CD8-positive, alpha-beta memory T cell (primary cell): ENCODE measurements around the gene CACNA1C. TPM values are rescaled to one million over a fixed set of nuclear protein-coding genes. Genes with fewer than 3 reads are reported as not detected.

Source experiments
- CTCF ChIA-PET: fragments of 350-600 bp; sonication (Branson Sonifier 250); formaldehyde crosslinking; loops from one replicate; lab custom pipeline; 2021; ENCODE audit warnings: antibody characterized with exemption; lab: Charles Lee
- POLR2A ChIA-PET: fragments of 350-600 bp; sonication (Branson Sonifier 250); formaldehyde crosslinking; loops from one replicate; lab custom pipeline; 2021; ENCODE audit warnings: antibody characterized with exemption; lab: Charles Lee
- DNase-seq, 5 donors: peaks; one replicate each; pipeline versions ENCODE4 v3.0.0 to v3.0.0-alpha.2; 2020 to 2022; ENCODE audit warnings: mixed read lengths in 1 of 5
- H3K27ac ChIP-seq: one replicate; pipeline ENCODE4 v1.7.0; 2013; ENCODE audit warnings: low read depth, mild to moderate bottlenecking, low read length, moderate library complexity
- H3K27me3 ChIP-seq: 2 replicates; pipeline ENCODE4 v1.7.0; 2013; ENCODE audit warnings: low read length, mild to moderate bottlenecking; ENCODE audit not compliant: insufficient read depth, poor library complexity, severe bottlenecking
- H3K36me3 ChIP-seq: 2 replicates; pipeline ENCODE4 v1.7.0; 2013; ENCODE audit warnings: mild to moderate bottlenecking, low read length, moderate library complexity; ENCODE audit not compliant: insufficient read depth
- H3K4me1 ChIP-seq: 2 replicates; pipeline ENCODE4 v1.7.0; 2013; ENCODE audit warnings: mild to moderate bottlenecking, low read length, moderate library complexity; ENCODE audit not compliant: insufficient read depth
- H3K4me3 ChIP-seq: 2 replicates; pipeline ENCODE4 v1.7.0; 2013; ENCODE audit warnings: mild to moderate bottlenecking, low read length
- H3K9me3 ChIP-seq: 2 replicates; pipeline ENCODE4 v1.7.0; 2013; ENCODE audit warnings: mild to moderate bottlenecking, low read length
- H3K27ac Mint-ChIP-seq, 8 donors: one replicate each; pipeline ENCODE4 v1.8.0; 2020 to 2021; ENCODE audit warnings: mixed read lengths in 8 of 8, mild to moderate bottlenecking in 6 of 8, inconsistent platforms in 3 of 8, moderate library complexity in 3 of 8
- H3K27me3 Mint-ChIP-seq, 2 donors: one replicate each; pipeline ENCODE4 v1.8.0; 2020 to 2021; ENCODE audit warnings: mixed read lengths in 2 of 2, mild to moderate bottlenecking in 1 of 2, moderate library complexity in 1 of 2
- H3K36me3 Mint-ChIP-seq, 3 donors: one replicate each; pipeline ENCODE4 v1.8.0; 2020 to 2021; ENCODE audit warnings: mixed read lengths in 3 of 3, inconsistent platforms in 1 of 3, mild to moderate bottlenecking in 1 of 3
- H3K4me1 Mint-ChIP-seq, 3 donors: one replicate each; pipeline ENCODE4 v1.8.0; 2020 to 2021; ENCODE audit warnings: mixed read lengths in 3 of 3, inconsistent platforms in 1 of 3, mild to moderate bottlenecking in 1 of 3
- H3K4me3 Mint-ChIP-seq, 7 donors: one replicate each; pipeline ENCODE4 v1.8.0; 2020 to 2021; ENCODE audit warnings: mixed read lengths in 7 of 7, mild to moderate bottlenecking in 6 of 7, moderate library complexity in 4 of 7, inconsistent platforms in 2 of 7
- H3K9me3 Mint-ChIP-seq, 5 donors: one replicate each; pipeline ENCODE4 v1.8.0; 2020 to 2022; ENCODE audit warnings: mixed read lengths in 5 of 5, mild to moderate bottlenecking in 3 of 5, moderate library complexity in 2 of 5, inconsistent platforms in 1 of 5
- polyA plus RNA-seq: library from polyadenylated mRNA; unstranded; fragments of 300-500 nt; fragmentation: Illumina TruSeq; gene quantifications from one replicate; pipeline ENCODE4 v1.2.3, GENCODE V29; 2021
- total RNA-seq, 2 experiments: library from RNA; stranded (reverse); gene quantifications; one replicate each; pipeline ENCODE4 v1.2.3, GENCODE V29; 2021

CACNA1C gene
- total and polyA plus RNA-seq, 3 experiments from 2014 or later, result 0.04 to 0.10 (median 0.04) TPM

GRCh38 chr12:2277492-2278155, 224.8 kb downstream of the CACNA1C start:
- no peaks in the 10 kb centered on the region for H3K4me1 ChIP-seq
- Mint-ChIP-seq H3K27me3 (peaks cover 5 to 16% of the 10 kb centered on the region in 2 donors), H3K27ac (peak overlapping the region in 1 of 8 donors; percentile 86), H3K36me3 (no peaks in the 10 kb centered on the region), H3K4me3 (no peak overlapping the region), H3K4me1 (no peaks in the 10 kb centered on the region), H3K9me3 (peaks cover 0 to 9% (median 3%) of the 10 kb centered on the region in 5 donors)
- no peaks in the 10 kb centered on the region for H3K27me3 ChIP-seq
- no peak overlapping the region for H3K27ac ChIP-seq
- DNase-seq, result no peak
- ChIA-PET CTCF (interaction anchor here (1.6 kb wide), 1 partner anchor 13 kb away, joined by 5 read pairs; no protein-coding TSS in a partner anchor), POLR2A (no interaction called here)
- H3K9me3 ChIP-seq, result no peaks in the 10 kb centered on the region
- H3K36me3 ChIP-seq, result no peaks in the 10 kb centered on the region
- H3K4me3 ChIP-seq, result no peak overlapping the region

GRCh38 chr12:2281446-2281845, 228.7 kb downstream of the CACNA1C start:
- ChIA-PET POLR2A (no interaction called here), CTCF (no interaction called here)
- Histone ChIP-seq H3K4me3 (no peak overlapping the region), H3K27ac (no peak overlapping the region), H3K27me3 (peaks cover 4% of the 10 kb centered on the region), H3K4me1 (no peaks in the 10 kb centered on the region), H3K36me3 (no peaks in the 10 kb centered on the region), H3K9me3 (no peaks in the 10 kb centered on the region)
- H3K9me3 Mint-ChIP-seq, result peaks cover 0 to 9% (median 3%) of the 10 kb centered on the region in 5 donors
- peaks cover 10 to 40% of the 10 kb centered on the region in 2 donors for H3K27me3 Mint-ChIP-seq
- H3K4me3 Mint-ChIP-seq, result no peak overlapping the region
- no peak overlapping the region for H3K27ac Mint-ChIP-seq
- H3K36me3 Mint-ChIP-seq, result no peaks in the 10 kb centered on the region
- H3K4me1 Mint-ChIP-seq, result no peaks in the 10 kb centered on the region
- DNase-seq, result no peak

DNA sequence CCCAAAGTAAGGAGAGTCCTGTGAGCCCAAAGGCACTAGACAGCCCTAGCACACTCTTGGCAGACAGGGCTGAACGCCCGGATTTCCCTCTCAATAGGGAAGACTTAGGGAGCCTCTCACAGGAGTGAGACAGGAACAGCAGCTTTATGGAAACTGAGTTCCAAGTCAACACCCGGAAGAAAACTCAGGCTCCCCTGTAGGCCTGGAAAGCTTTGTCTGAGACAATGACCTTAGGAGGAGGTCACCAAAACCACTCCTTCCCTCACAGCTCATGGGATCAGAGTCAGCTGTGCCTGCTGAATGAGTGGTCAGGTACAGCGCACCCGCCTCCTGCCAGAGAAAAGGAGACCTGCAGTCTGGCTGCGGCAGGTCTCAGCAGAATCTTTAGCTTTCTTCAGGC, 229.5 kb downstream of the CACNA1C start:
- H3K4me3 Mint-ChIP-seq, result no peak overlapping the region
- Histone ChIP-seq H3K27ac (no peak overlapping the region), H3K27me3 (peaks cover 4% of the 10 kb centered on the region), H3K4me1 (no peaks in the 10 kb centered on the region), H3K9me3 (no peaks in the 10 kb centered on the region), H3K4me3 (no peak overlapping the region), H3K36me3 (no peaks in the 10 kb centered on the region)
- CTCF ChIA-PET, result no interaction called here
- H3K27me3 Mint-ChIP-seq, result peaks cover 11 to 46% of the 10 kb centered on the region in 2 donors
- no peaks in the 10 kb centered on the region for H3K36me3 Mint-ChIP-seq
- no peak overlapping the region for H3K27ac Mint-ChIP-seq
- POLR2A ChIA-PET, result no interaction called here
- no peaks in the 10 kb centered on the region for H3K4me1 Mint-ChIP-seq
- no peak for DNase-seq
- peaks cover 0 to 9% (median 3%) of the 10 kb centered on the region in 5 donors for H3K9me3 Mint-ChIP-seq

DNA sequence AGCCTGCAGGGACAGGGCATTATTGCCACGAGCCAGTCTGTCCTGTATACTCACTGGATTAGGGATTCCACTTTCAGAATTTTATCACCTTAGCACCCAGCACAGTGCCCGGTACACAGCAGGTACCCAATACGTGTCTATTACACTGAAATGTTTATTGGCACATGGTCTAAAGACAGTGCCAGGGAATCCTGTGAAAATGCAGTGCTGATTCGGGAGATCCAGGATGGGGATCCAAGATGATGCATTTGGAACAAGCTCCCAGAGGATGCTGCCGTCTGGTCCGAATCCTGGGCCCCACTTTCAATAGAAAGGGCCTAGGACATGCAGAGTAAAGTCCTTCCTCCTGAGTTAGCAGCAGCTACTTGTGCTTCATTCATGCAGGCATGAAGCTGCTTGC, 230.7 kb downstream of the CACNA1C start:
- Histone ChIP-seq H3K4me3 (no peak overlapping the region), H3K4me1 (no peaks in the 10 kb centered on the region), H3K27ac (no peak overlapping the region), H3K9me3 (no peaks in the 10 kb centered on the region), H3K36me3 (no peaks in the 10 kb centered on the region), H3K27me3 (peaks cover 4% of the 10 kb centered on the region)
- DNase-seq, result no peak
- ChIA-PET CTCF (interaction anchor here (1.2 kb wide), 1 partner anchor 9 kb away, joined by 3 read pairs; no protein-coding TSS in a partner anchor), POLR2A (no interaction called here)
- peaks cover 10 to 56% of the 10 kb centered on the region in 2 donors for H3K27me3 Mint-ChIP-seq
- no peaks in the 10 kb centered on the region for H3K36me3 Mint-ChIP-seq
- no peak overlapping the region for H3K27ac Mint-ChIP-seq
- no peak overlapping the region for H3K4me3 Mint-ChIP-seq
- peaks cover 0 to 9% (median 3%) of the 10 kb centered on the region in 5 donors for H3K9me3 Mint-ChIP-seq
- no peaks in the 10 kb centered on the region for H3K4me1 Mint-ChIP-seq

- Histone ChIP-seq H3K4me1 (no peaks in the 10 kb centered on the region), H3K4me3 (no peak overlapping the region), H3K9me3 (no peaks in the 10 kb centered on the region), H3K36me3 (no peaks in the 10 kb centered on the region), H3K27ac (no peak overlapping the region), H3K27me3 (peaks cover 4% of the 10 kb centered on the region)
- H3K4me1 Mint-ChIP-seq, result no peaks in the 10 kb centered on the region
- no peak overlapping the region for H3K27ac Mint-ChIP-seq
- ChIA-PET CTCF (interaction anchor here (1.2 kb wide), 1 partner anchor 9 kb away, joined by 3 read pairs; no protein-coding TSS in a partner anchor), POLR2A (no interaction called here)
- H3K4me3 Mint-ChIP-seq, result no peak overlapping the region
- no peak for DNase-seq
- no peaks in the 10 kb centered on the region for H3K36me3 Mint-ChIP-seq
- peaks cover 0 to 9% (median 3%) of the 10 kb centered on the region in 5 donors for H3K9me3 Mint-ChIP-seq
- peaks cover 12 to 58% of the 10 kb centered on the region in 2 donors for H3K27me3 Mint-ChIP-seq
Observed at GRCh38 chr12:2283916-2284315, 231.1 kb downstream of the CACNA1C start.

DNA sequence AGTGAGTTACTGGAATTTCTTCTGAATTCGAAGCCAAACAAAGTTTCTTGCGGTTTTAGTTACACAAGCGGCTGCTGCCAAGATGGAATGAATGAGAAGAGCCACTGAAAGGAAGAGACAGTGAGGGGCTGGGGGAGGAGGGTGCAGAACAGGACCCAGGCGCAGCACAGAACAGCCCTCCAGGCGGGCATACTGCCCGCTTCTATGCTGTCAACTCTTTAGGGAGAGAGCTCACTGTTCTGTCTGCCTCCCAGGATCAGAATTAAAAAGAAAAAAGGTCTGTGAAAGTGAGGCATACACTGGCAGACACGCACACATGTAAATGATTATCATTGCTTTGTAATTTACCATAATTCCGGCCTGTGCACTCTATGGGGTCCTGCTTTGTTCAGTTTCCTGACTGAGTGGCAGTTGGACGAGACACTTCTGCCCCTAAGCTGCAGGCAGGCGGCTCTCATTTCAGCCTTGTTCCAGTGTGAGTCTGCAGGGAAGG, 231.6 kb downstream of the CACNA1C start:
- Histone ChIP-seq H3K4me1 (no peaks in the 10 kb centered on the region), H3K9me3 (no peaks in the 10 kb centered on the region), H3K27ac (no peak overlapping the region), H3K36me3 (no peaks in the 10 kb centered on the region), H3K27me3 (peaks cover 4% of the 10 kb centered on the region), H3K4me3 (no peak overlapping the region)
- CTCF ChIA-PET, result interaction anchor here (1.2 kb wide), 1 partner anchor 8 kb away, joined by 3 read pairs; no protein-coding TSS in a partner anchor
- POLR2A ChIA-PET, result no interaction called here
- peaks cover 16 to 62% of the 10 kb centered on the region in 2 donors for H3K27me3 Mint-ChIP-seq
- H3K4me1 Mint-ChIP-seq, result no peaks in the 10 kb centered on the region
- H3K9me3 Mint-ChIP-seq, result peaks cover 0 to 9% (median 3%) of the 10 kb centered on the region in 5 donors
- H3K27ac Mint-ChIP-seq, result no peak overlapping the region
- H3K4me3 Mint-ChIP-seq, result no peak overlapping the region
- no peaks in the 10 kb centered on the region for H3K36me3 Mint-ChIP-seq
- DNase-seq, result no peak

DNA sequence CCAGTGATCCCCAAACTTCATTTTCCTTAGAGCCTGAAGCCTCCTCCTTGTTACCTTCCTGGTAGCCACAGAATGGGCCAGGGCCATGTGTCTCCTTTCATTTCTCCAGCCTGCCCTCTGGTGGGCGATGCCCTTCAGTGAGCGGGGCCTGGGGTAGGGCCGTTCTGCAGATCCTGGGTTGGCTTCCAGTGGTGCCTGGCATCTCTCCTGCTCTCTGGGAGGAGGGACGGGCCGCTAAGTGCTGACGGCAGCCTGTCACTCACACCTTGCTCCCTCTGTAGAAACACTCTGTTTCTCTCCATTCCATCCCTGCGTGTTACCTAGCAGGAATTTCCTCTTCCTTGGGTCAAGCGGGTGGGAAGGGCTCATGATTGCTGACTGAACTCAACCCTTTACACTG, 232.1 kb downstream of the CACNA1C start:
- peaks cover 0 to 9% (median 3%) of the 10 kb centered on the region in 5 donors for H3K9me3 Mint-ChIP-seq
- POLR2A ChIA-PET, result no interaction called here

DNA sequence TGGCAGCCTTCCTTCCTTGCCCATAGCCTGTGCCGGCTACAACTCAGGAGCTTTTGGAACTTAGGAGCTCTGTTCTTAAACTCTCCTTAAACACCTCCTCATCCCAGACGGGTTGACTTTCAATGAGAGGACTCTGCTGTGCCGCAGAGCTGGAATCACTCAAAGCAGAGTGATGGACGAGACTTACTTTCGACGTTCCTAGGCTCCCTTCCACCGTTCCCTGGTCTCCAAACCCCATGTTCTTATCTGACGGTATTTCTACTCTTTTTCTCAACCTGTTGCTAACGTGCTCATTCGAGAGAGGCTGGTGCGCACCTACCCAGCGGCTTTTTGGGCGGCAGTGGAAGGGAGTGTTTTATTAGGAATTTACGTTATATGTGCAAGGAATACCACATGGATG, 232.7 kb downstream of the CACNA1C start:
- no peak overlapping the region for H3K27ac Mint-ChIP-seq
- H3K4me3 Mint-ChIP-seq, result no peak overlapping the region
- no peak overlapping the region for H3K27ac ChIP-seq
- H3K27me3 Mint-ChIP-seq, result peaks cover 16 to 66% of the 10 kb centered on the region in 2 donors
- POLR2A ChIA-PET, result no interaction called here
- no peak for DNase-seq
- H3K36me3 ChIP-seq, result no peaks in the 10 kb centered on the region
- no peaks in the 10 kb centered on the region for H3K36me3 Mint-ChIP-seq
- CTCF ChIA-PET, result no interaction called here
- H3K4me1 Mint-ChIP-seq, result no peaks in the 10 kb centered on the region
- no peaks in the 10 kb centered on the region for H3K9me3 ChIP-seq
- H3K4me3 ChIP-seq, result no peak overlapping the region
- peaks cover 0 to 9% (median 3%) of the 10 kb centered on the region in 5 donors for H3K9me3 Mint-ChIP-seq
- H3K4me1 ChIP-seq, result no peaks in the 10 kb centered on the region
- peaks cover 4% of the 10 kb centered on the region for H3K27me3 ChIP-seq

More for the DNA sequence above, 232.1 kb downstream of the CACNA1C start:
- Histone ChIP-seq H3K4me1 (no peaks in the 10 kb centered on the region), H3K27ac (no peak overlapping the region), H3K36me3 (no peaks in the 10 kb centered on the region), H3K9me3 (no peaks in the 10 kb centered on the region), H3K4me3 (no peak overlapping the region), H3K27me3 (peaks cover 4% of the 10 kb centered on the region)
- Mint-ChIP-seq H3K4me1 (no peaks in the 10 kb centered on the region), H3K4me3 (no peak overlapping the region), H3K27me3 (peaks cover 16 to 66% of the 10 kb centered on the region in 2 donors), H3K27ac (no peak overlapping the region), H3K36me3 (no peaks in the 10 kb centered on the region)
- no peak for DNase-seq
- CTCF ChIA-PET, result no interaction called here
